ENCODE measurements around the gene MAGEL2.
"Not testable (repeated sequence)": the region's sequence is repeated elsewhere in the genome, so short reads cannot be mapped to it uniquely, and the experiment has no call there.

The MAGEL2 gene

DNA sequence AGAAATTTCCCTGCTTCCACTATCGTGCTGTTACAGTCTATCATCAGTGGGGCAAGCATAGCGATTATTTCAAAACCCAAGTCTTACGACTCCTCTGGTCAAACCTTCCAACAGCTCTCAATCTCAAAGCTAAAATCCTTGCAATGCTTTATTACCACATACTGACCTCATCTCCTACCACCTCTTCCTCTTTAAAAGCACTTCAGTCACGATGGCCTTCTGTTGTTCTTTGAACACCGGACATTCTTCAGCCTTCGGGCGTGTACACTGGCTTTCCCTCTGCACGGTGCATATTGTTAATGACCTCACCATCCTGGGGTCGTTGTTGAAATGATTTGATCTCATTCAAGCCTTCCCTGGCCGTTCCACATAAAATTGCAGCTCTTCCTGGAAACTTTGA, 31.1 kb downstream of the MAGEL2 start:
- Histone ChIP-seq H3K36me3 (ENCODE audit: control insufficient read depth in 4 of 4, insufficient read depth in 4 of 4, low read length in 3 of 4) (no peaks in the 10 kb centered on the region), H3K4me3 (ENCODE audit: control insufficient read depth in 1 of 7, extremely low read depth in 1 of 7, insufficient read depth in 4 of 7, low read depth in 2 of 7, low read length in 6 of 7) (no peak overlapping the region), H3K27me3 (replicated peaks in 2 of 5; ENCODE audit: control insufficient read depth in 4 of 5, insufficient read depth in 5 of 5, low read length in 4 of 5) (no peaks in the 10 kb centered on the region), H3K4me1 (ENCODE audit: control extremely low read depth in 1 of 4, control insufficient read depth in 4 of 4, insufficient read depth in 4 of 4, low read length in 3 of 4) (no peaks in the 10 kb centered on the region), H3K9me3 (ENCODE audit: control extremely low read depth in 1 of 5, control insufficient read depth in 4 of 5, insufficient read depth in 2 of 5, low read depth in 1 of 5, low read length in 4 of 5) (peaks cover 0 to 3% (median 0%) of the 10 kb centered on the region in 5 experiments), H3K27ac (ENCODE audit: insufficient read depth in 1 of 2, low read depth in 1 of 2, low read length in 2 of 2, poor library complexity in 1 of 2, severe bottlenecking in 2 of 2) (no peak overlapping the region)
- ChIA-PET POLR2A (no interaction called here), CTCF (interaction anchor here (0.6 kb wide), 1 partner anchor 23 kb away, joined by 3 read pairs; no protein-coding TSS in a partner anchor)
- DNase-seq: no peak
- 86% methylated on average over 6 of the region's 10 CpGs for WGBS (ENCODE audit: insufficient coverage)

DNA sequence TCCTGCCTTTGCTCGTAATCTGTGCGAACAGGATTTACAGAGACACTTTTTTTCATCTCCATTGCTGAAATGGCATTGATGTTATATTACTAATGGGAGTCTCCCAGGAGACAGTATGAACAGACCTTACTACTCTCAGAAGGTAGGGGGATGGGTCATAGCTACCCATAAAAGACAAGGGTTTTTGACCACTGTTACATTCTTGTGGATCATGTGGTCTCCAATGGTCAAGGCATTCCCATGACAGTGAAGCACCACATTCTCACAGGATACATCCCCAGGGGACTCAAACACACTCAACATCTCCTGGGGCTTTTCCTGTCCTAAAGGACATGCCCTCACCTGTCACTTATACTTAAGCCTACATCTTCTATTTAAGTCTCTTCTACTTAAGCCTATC, 41.4 kb downstream of the MAGEL2 start:
- WGBS (ENCODE audit: insufficient coverage): no CpG with 5 or more reads among the region's 2 CpGs
- POLR2A ChIA-PET: no interaction called here
- DNase-seq: no peak
- Histone ChIP-seq H3K4me1 (ENCODE audit: control extremely low read depth in 1 of 4, control insufficient read depth in 4 of 4, insufficient read depth in 4 of 4, low read length in 3 of 4) (no peaks in the 10 kb centered on the region), H3K36me3 (ENCODE audit: control insufficient read depth in 4 of 4, insufficient read depth in 4 of 4, low read length in 3 of 4) (no peaks in the 10 kb centered on the region), H3K27ac (ENCODE audit: insufficient read depth in 1 of 2, low read depth in 1 of 2, low read length in 2 of 2, poor library complexity in 1 of 2, severe bottlenecking in 2 of 2) (no peak overlapping the region), H3K4me3 (ENCODE audit: control insufficient read depth in 1 of 7, extremely low read depth in 1 of 7, insufficient read depth in 4 of 7, low read depth in 2 of 7, low read length in 6 of 7) (no peak overlapping the region), H3K27me3 (replicated peaks in 2 of 5; ENCODE audit: control insufficient read depth in 4 of 5, insufficient read depth in 5 of 5, low read length in 4 of 5) (no peaks in the 10 kb centered on the region), H3K9me3 (ENCODE audit: control extremely low read depth in 1 of 5, control insufficient read depth in 4 of 5, insufficient read depth in 2 of 5, low read depth in 1 of 5, low read length in 4 of 5) (no peaks in the 10 kb centered on the region)
- CTCF ChIA-PET: no interaction called here

GRCh38 chr15:23602124-23602523, 45.5 kb downstream of the MAGEL2 start:
- H3K4me3 ChIP-seq (ENCODE audit: control insufficient read depth in 1 of 7, extremely low read depth in 1 of 7, insufficient read depth in 4 of 7, low read depth in 2 of 7, low read length in 6 of 7): no peak overlapping the region
- WGBS (ENCODE audit: insufficient coverage): 100% methylated on average over 2 of the region's 6 CpGs
- no peaks in the 10 kb centered on the region for H3K36me3 ChIP-seq (ENCODE audit: control insufficient read depth in 4 of 4, insufficient read depth in 4 of 4, low read length in 3 of 4)
- POLR2A ChIA-PET: no interaction called here
- no peaks in the 10 kb centered on the region for H3K4me1 ChIP-seq (ENCODE audit: control extremely low read depth in 1 of 4, control insufficient read depth in 4 of 4, insufficient read depth in 4 of 4, low read length in 3 of 4)
- no peaks in the 10 kb centered on the region for H3K9me3 ChIP-seq (ENCODE audit: control extremely low read depth in 1 of 5, control insufficient read depth in 4 of 5, insufficient read depth in 2 of 5, low read depth in 1 of 5, low read length in 4 of 5)
- no peaks in the 10 kb centered on the region for H3K27me3 ChIP-seq (replicated peaks in 2 of 5; ENCODE audit: control insufficient read depth in 4 of 5, insufficient read depth in 5 of 5, low read length in 4 of 5)
- CTCF ChIA-PET: no interaction called here
- DNase-seq: no peak
- H3K27ac ChIP-seq (ENCODE audit: insufficient read depth in 1 of 2, low read depth in 1 of 2, low read length in 2 of 2, poor library complexity in 1 of 2, severe bottlenecking in 2 of 2): no peak overlapping the region

DNA sequence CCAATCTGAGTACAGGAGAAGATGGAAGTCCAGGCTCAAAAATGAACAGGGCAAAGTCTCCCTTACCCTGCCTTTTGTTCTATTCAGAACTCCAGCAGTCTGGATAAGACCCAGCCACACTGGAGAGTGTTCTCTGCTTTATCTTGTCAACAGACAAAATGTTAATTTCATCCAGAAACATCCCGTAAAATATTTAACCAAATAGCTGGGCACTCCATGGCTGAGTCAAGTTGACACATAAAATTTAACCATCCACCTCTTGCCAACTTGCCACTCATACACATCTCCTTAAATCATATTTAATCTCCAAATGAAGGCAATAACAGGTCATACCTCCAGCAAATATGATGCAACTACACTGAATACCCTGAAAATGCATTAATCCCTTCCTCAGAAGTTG, 48.6 kb downstream of the MAGEL2 start:
- Histone ChIP-seq H3K27me3 (replicated peaks in 2 of 5; ENCODE audit: control insufficient read depth in 4 of 5, insufficient read depth in 5 of 5, low read length in 4 of 5) (peaks cover 0 to 2% (median 0%) of the 10 kb centered on the region in 5 experiments), H3K4me1 (ENCODE audit: control extremely low read depth in 1 of 4, control insufficient read depth in 4 of 4, insufficient read depth in 4 of 4, low read length in 3 of 4) (no peaks in the 10 kb centered on the region), H3K27ac (ENCODE audit: insufficient read depth in 1 of 2, low read depth in 1 of 2, low read length in 2 of 2, poor library complexity in 1 of 2, severe bottlenecking in 2 of 2) (no peak overlapping the region), H3K4me3 (ENCODE audit: control insufficient read depth in 1 of 7, extremely low read depth in 1 of 7, insufficient read depth in 4 of 7, low read depth in 2 of 7, low read length in 6 of 7) (no peak overlapping the region), H3K9me3 (ENCODE audit: control extremely low read depth in 1 of 5, control insufficient read depth in 4 of 5, insufficient read depth in 2 of 5, low read depth in 1 of 5, low read length in 4 of 5) (no peaks in the 10 kb centered on the region), H3K36me3 (ENCODE audit: control insufficient read depth in 4 of 4, insufficient read depth in 4 of 4, low read length in 3 of 4) (no peaks in the 10 kb centered on the region)
- no peak for DNase-seq
- POLR2A ChIA-PET: no interaction called here
- WGBS (ENCODE audit: insufficient coverage): 56% methylated on average over 1 of the region's 1 CpG
- CTCF ChIA-PET: no interaction called here

DNA sequence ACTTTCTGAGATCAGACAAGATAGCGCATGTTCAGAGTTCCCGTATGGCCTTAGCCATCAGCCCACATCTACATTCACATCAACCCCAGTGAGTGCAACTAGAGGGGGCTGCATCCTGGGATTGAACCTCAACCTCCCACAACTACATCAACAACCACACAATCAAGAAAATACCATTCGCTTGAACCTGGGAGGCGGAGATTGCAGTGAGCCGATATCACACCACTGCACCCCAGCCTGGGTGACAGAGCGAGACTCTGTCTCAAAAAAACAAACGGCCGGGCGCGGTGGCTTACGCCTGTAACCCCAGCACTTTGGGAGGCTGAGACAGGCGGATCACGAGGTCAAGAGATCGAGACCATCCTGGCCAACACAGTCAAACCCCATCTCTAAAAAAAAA, 50.4 kb downstream of the MAGEL2 start:
- CTCF ChIA-PET; H3K9me3 ChIP-seq (ENCODE audit: control extremely low read depth in 1 of 5, control insufficient read depth in 4 of 5, insufficient read depth in 2 of 5, low read depth in 1 of 5, low read length in 4 of 5); H3K27ac ChIP-seq (ENCODE audit: insufficient read depth in 1 of 2, low read depth in 1 of 2, low read length in 2 of 2, poor library complexity in 1 of 2, severe bottlenecking in 2 of 2); H3K4me1 ChIP-seq (ENCODE audit: control extremely low read depth in 1 of 4, control insufficient read depth in 4 of 4, insufficient read depth in 4 of 4, low read length in 3 of 4); DNase-seq; POLR2A ChIA-PET; H3K27me3 ChIP-seq (replicated peaks in 2 of 5; ENCODE audit: control insufficient read depth in 4 of 5, insufficient read depth in 5 of 5, low read length in 4 of 5); H3K4me3 ChIP-seq (ENCODE audit: control insufficient read depth in 1 of 7, extremely low read depth in 1 of 7, insufficient read depth in 4 of 7, low read depth in 2 of 7, low read length in 6 of 7); H3K36me3 ChIP-seq (ENCODE audit: control insufficient read depth in 4 of 4, insufficient read depth in 4 of 4, low read length in 3 of 4): not testable (repeated sequence)
- WGBS (ENCODE audit: insufficient coverage): 89% methylated on average over 12 of the region's 14 CpGs

DNA sequence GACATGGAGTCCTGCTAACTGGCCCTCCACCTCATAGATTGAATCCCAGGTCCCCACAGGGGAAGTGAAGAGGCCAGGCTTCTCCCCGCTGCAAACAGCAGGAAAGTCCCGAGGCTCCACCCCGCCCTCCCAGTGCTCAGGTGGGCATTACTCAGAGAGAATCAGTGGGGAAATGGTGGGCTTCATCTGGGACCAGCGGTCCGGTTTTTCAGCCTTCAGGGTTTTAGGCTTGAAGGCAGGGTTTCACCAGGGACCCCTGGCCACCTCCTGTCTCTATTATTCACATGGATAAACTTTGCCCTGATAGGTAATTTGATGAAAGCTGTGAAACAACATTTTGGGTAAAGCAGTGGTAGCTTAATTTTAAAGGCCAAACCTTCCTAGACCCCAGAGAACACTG, 50.9 kb downstream of the MAGEL2 start:
- POLR2A ChIA-PET: no interaction called here
- 100% methylated on average over 1 of the region's 5 CpGs for WGBS (ENCODE audit: insufficient coverage)
- no peak overlapping the region for H3K27ac ChIP-seq (ENCODE audit: insufficient read depth in 1 of 2, low read depth in 1 of 2, low read length in 2 of 2, poor library complexity in 1 of 2, severe bottlenecking in 2 of 2)
- no peak overlapping the region for H3K4me3 ChIP-seq (ENCODE audit: control insufficient read depth in 1 of 7, extremely low read depth in 1 of 7, insufficient read depth in 4 of 7, low read depth in 2 of 7, low read length in 6 of 7)
- peaks cover 0 to 2% (median 0%) of the 10 kb centered on the region in 5 experiments for H3K27me3 ChIP-seq (replicated peaks in 2 of 5; ENCODE audit: control insufficient read depth in 4 of 5, insufficient read depth in 5 of 5, low read length in 4 of 5)
- H3K9me3 ChIP-seq (ENCODE audit: control extremely low read depth in 1 of 5, control insufficient read depth in 4 of 5, insufficient read depth in 2 of 5, low read depth in 1 of 5, low read length in 4 of 5): no peaks in the 10 kb centered on the region
- no peaks in the 10 kb centered on the region for H3K4me1 ChIP-seq (ENCODE audit: control extremely low read depth in 1 of 4, control insufficient read depth in 4 of 4, insufficient read depth in 4 of 4, low read length in 3 of 4)
- CTCF ChIA-PET: no interaction called here
- no peak for DNase-seq
- no peaks in the 10 kb centered on the region for H3K36me3 ChIP-seq (ENCODE audit: control insufficient read depth in 4 of 4, insufficient read depth in 4 of 4, low read length in 3 of 4)

GRCh38 chr15:23595368-23595767, 52.3 kb downstream of the MAGEL2 start:
- Histone ChIP-seq H3K4me1 (ENCODE audit: control extremely low read depth in 1 of 4, control insufficient read depth in 4 of 4, insufficient read depth in 4 of 4, low read length in 3 of 4) (no peaks in the 10 kb centered on the region), H3K9me3 (ENCODE audit: control extremely low read depth in 1 of 5, control insufficient read depth in 4 of 5, insufficient read depth in 2 of 5, low read depth in 1 of 5, low read length in 4 of 5) (no peaks in the 10 kb centered on the region), H3K36me3 (ENCODE audit: control insufficient read depth in 4 of 4, insufficient read depth in 4 of 4, low read length in 3 of 4) (no peaks in the 10 kb centered on the region), H3K4me3 (ENCODE audit: control insufficient read depth in 1 of 7, extremely low read depth in 1 of 7, insufficient read depth in 4 of 7, low read depth in 2 of 7, low read length in 6 of 7) (no peak overlapping the region), H3K27me3 (replicated peaks in 2 of 5; ENCODE audit: control insufficient read depth in 4 of 5, insufficient read depth in 5 of 5, low read length in 4 of 5) (peaks cover 0 to 2% (median 0%) of the 10 kb centered on the region in 5 experiments), H3K27ac (ENCODE audit: insufficient read depth in 1 of 2, low read depth in 1 of 2, low read length in 2 of 2, poor library complexity in 1 of 2, severe bottlenecking in 2 of 2) (no peak overlapping the region)
- POLR2A ChIA-PET: no interaction called here
- CTCF ChIA-PET: no interaction called here
- 69% methylated on average over 2 of the region's 2 CpGs for WGBS (ENCODE audit: insufficient coverage)
- no peak for DNase-seq
